RWPE1 (cell line): ENCODE results near the gene PTGES3.
A peak's percentile ranks its signal among the peaks of the same experiment; 100 is the strongest.

Experiments
- CTCF ChIA-PET: fragments of 350-600 bp; sonication (Branson Sonifier 250); formaldehyde crosslinking; extraction: SDS; loops from one replicate; lab custom pipeline; 2021; lab: Yijun Ruan, JAX
- POLR2A ChIA-PET: fragments of 400-600 bp; formaldehyde crosslinking; extraction: SDS; loops from one replicate; lab custom pipeline; 2020; ENCODE audit warnings: antibody characterized with exemption; ENCODE audit not compliant: low non-redundant PET; lab: Yijun Ruan, JAX
- DNase-seq: peaks from one replicate; pipeline ENCODE4 v3.0.0; 2012; ENCODE audit warnings: low spot score
- H3K27ac ChIP-seq: fragments of 450-650 bp; 2 replicates; pipeline ENCODE4 v1.5.1; 2017
- TF ChIP-seq, protein P1 (sequence below): fragments of 450-650 bp; conservative IDR thresholded peaks from 2 replicates; pipeline ENCODE4 v1.5.1; 2017; ENCODE audit warnings: low read depth, mild to moderate bottlenecking

The PTGES3 gene

DNA sequence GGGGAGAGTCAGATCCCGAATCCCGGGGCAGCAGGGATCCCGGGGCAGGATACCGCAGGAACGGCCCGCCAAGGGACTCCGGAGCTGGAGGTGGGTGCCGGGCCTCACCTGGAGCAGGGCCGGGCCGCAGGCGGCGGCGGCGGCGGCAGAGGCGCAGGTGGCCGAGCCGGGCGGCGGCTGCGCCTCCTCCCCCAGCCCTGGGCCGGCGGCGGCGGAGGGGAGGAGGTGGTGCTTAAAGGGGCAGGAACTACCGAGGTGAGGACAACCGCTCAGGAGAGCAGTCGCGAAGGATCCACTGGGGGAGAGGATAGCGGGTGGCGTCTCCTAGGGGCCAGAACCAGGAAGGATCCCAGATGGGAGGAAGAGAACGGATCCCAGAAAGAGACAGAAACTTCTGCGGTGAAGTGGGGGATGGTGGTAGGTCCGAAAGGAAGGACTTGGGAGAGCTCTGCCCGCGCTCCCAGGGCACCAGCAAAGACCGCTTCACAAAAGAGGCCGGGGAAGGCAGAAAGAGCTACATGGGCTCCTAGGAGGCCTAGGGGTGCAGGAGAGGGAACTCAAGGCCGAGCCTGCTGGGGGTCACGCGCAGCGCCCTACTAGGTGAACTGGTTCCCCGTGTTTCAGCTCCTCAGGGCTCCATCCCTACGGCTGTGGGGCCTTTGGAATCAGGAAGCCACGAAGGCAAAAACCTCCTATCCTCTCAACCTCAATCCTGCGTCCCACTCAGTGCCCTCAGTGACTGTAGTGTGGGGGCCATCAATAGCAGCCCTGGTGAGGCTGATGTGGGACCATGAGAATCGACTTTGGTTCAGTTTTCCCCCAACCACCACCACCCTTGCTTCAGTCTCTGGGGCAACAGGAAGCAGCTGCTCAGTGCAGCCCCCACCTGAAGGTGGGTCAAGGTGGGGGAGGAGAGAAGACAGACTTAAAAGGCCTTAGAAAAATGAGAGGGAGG is 53.0 kb downstream of the PTGES3 start:
- ChIA-PET CTCF (interaction anchor here (0.6 to 1.6 kb wide), 3 partner anchors 12 to 588 kb away, joined by 4 to 11 read pairs (median 10); no protein-coding TSS in a partner anchor), POLR2A (no interaction called here)
- DNase-seq = peak; percentile 93
- TF ChIP-seq, protein P1, sequence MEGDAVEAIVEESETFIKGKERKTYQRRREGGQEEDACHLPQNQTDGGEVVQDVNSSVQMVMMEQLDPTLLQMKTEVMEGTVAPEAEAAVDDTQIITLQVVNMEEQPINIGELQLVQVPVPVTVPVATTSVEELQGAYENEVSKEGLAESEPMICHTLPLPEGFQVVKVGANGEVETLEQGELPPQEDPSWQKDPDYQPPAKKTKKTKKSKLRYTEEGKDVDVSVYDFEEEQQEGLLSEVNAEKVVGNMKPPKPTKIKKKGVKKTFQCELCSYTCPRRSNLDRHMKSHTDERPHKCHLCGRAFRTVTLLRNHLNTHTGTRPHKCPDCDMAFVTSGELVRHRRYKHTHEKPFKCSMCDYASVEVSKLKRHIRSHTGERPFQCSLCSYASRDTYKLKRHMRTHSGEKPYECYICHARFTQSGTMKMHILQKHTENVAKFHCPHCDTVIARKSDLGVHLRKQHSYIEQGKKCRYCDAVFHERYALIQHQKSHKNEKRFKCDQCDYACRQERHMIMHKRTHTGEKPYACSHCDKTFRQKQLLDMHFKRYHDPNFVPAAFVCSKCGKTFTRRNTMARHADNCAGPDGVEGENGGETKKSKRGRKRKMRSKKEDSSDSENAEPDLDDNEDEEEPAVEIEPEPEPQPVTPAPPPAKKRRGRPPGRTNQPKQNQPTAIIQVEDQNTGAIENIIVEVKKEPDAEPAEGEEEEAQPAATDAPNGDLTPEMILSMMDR = peak; percentile 80
- H3K27ac ChIP-seq = peak overlapping the region; percentile 95

DNA sequence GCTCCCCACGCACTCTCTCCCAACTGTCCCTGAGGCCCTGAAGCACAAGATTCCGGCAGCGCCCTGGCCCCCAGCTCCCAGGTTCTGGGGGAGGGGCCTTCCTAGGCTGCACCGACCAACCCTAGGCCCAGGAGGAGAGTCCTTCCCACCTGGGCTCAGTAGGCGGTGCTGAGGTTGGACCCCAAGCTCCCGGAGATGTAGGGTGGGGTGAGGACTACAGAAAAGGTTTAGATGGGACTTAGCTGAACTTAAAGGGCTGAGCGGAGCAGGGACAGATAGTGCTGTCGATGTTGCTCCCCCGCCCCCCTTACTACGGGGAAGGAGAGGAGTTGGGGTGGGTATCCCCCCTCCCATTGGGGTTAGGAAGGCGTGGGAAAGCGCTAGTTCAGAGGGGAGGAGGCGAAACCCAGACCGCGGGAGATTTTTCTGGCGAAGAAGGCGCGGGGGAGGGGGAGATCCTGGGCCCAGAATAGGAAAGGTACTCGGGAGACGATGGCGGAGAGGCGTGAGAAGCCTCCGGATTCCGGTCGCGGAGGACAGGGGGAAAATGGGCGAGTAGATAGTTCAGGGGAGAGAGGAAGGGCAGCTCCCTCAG is 53.7 kb downstream of the PTGES3 start:
- CTCF ChIA-PET = interaction anchor here (0.5 to 1.4 kb wide), 2 partner anchors 12 to 13 kb away, joined by 3 to 10 read pairs; no protein-coding TSS in a partner anchor
- TF ChIP-seq, protein P1 = no peak
- peak overlapping the region; percentile 95 for H3K27ac ChIP-seq
- POLR2A ChIA-PET = interaction anchor here (0.8 kb wide), 1 partner anchor 32 kb away, joined by 3 read pairs; no protein-coding TSS in a partner anchor
- DNase-seq = peak; percentile 85

DNA sequence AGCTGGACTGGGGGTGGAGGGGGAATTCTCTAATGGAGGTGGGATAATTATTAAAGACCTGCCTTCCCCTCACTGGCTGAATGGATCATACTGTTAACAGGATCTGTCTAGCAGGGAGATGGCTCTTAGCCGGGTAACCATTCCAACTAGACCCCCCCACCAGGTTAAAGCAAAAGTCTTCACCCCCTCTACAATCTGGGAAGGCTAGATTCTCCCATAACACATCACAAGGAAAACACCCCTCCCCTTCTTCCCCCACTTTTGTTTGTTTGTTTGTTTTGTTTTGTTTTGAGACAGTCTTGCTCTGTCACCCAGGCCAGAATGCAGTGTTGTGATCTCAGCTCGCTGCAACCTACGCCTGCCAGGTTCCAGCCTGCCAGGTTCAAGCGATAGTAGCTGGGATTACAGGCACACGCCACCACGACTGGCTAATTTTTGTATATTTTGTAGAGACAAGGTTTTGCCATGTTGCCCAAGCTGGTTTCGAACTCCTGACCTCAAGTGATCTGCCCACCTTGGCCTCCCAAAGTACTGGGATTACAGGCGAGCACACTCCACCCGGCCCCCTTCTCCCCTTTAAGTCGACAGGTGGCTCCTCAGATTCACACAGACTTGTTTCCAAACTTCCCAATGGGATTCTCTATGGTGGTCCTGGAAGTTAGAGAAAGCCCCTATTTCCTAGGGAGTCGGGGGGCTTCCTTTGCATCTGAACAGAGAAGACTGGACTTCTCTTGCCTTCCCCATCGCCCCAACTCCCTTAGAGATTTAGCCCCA is 54.4 kb downstream of the PTGES3 start:
- CTCF ChIA-PET = interaction anchor here (0.5 kb wide), 1 partner anchor 11 kb away, joined by 3 read pairs; no protein-coding TSS in a partner anchor
- TF ChIP-seq, protein P1 = no peak
- no peak for DNase-seq
- POLR2A ChIA-PET = interaction anchor here (0.8 kb wide), 1 partner anchor 32 kb away, joined by 3 read pairs; no protein-coding TSS in a partner anchor
- H3K27ac ChIP-seq = peak overlapping the region; percentile 95

DNA sequence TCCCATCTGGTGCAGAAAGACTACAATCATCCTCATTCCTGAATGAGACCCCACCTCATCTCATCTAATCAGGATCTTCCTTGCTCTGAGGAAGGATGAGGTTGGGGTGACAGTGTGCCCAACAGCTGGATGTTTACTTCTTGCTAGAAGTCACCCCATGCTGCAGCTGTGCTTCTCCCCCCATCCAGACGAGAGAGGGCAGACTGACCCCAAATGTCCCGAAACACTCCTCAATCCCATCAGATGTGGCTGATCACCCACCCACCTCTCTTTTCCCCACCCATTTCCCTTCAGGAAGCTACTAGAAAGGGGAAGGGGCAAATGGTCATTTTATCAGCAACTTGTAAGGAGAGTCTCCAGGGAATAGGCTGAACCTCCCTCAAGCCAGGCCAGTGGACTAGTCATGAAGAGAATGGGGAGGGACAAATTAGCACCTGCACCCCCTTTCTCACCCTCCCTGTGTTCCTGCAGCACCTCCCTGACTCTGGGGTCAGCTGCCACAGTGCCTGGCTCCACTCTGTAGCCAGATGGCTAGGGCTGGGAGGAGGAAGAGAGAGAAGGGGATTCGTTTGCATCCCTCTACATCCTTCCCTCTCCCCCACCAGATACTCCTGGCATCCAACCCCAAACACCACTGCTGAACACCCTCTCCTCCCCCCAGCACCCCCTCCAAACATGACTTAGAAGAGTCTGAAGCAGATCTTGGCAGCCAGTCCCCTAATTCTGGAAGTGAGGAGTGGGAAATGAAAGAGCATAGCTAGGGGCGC is 55.2 kb downstream of the PTGES3 start:
- no peak for DNase-seq
- ChIA-PET CTCF (no interaction called here), POLR2A (no interaction called here)
- H3K27ac ChIP-seq = peak overlapping the region; percentile 95
- TF ChIP-seq, protein P1 = no peak

DNA sequence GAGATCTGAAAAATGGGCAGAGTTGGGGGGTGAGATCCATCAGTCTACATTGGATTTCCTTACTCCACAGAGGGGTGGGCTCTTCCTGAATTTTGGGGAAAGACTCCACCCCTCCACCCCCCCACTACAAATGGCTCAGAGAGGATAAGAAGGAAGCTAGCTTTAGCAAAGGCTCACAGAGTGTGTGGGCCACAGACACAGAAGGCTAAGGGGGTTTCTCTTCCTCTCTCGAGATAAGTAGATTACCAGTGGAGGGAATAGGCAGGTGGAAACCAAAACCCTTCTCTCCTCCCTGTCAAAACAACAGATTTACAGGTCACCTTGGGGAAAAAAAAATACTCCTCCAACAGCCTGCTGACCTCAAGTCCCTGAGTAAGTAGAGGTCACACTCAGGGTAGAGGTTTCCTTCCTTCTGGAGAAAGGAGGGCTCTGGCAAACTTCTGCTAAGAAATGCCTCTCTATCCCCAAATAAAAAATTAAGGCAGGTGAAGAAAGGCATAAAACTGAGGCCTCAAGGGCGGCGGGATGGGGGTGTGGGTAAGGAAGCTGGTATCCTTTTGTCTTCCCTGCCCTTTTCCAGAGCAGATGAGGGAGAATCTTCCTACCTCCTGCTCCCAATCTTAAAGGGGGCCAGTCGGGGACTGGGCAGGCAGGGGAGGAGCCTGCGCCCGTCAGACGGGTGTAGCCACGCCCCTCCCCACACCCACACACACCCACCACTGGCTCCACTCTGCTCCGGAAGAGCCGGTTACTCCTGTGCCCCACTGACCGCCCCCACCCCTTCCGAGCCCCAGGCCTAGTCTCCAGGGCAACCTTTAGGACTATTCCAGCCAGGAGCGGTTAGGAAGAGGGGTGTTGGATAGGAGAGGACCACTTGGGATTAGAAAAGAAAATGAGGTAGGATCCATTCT is 56.0 kb downstream of the PTGES3 start:
- DNase-seq = peak; percentile 66
- H3K27ac ChIP-seq = peak overlapping the region; percentile 95
- ChIA-PET POLR2A (no interaction called here), CTCF (no interaction called here)
- TF ChIP-seq, protein P1 = no peak
